Loucy (cell line): Measurements from ENCODE around the gene GABRB2.

Experiments used
- H2AFZ ChIP-seq: fragments of 200-600 bp; sonication (generic); 2 replicates; pipeline ENCODE4 v1.6.0; 2016; ENCODE audit warnings: antibody characterized with exemption, mild to moderate bottlenecking, low read length, moderate library complexity
- H3F3A ChIP-seq: fragments of 200-600 bp; 2 replicates; pipeline ENCODE4 v1.6.0; 2016; ENCODE audit warnings: antibody characterized with exemption, low read depth, mild to moderate bottlenecking
- H3K27me3 ChIP-seq: fragments of 200-600 bp; sonication (generic); 2 replicates; pipeline ENCODE4 v1.6.1; 2014; ENCODE audit warnings: low read length, mild to moderate bottlenecking; ENCODE audit not compliant: insufficient read depth, poor library complexity, severe bottlenecking
- H3K36me3 ChIP-seq: fragments of 200-600 bp; sonication (generic); 2 replicates; pipeline ENCODE4 v1.6.1; 2016; ENCODE audit warnings: low read length; ENCODE audit not compliant: insufficient read depth
- H3K4me1 ChIP-seq: fragments of 200-600 bp; sonication (generic); 2 replicates; pipeline ENCODE4 v1.5.1; 2014; ENCODE audit warnings: low read length, mild to moderate bottlenecking; ENCODE audit not compliant: insufficient read depth, poor library complexity, severe bottlenecking
- H3K4me2 ChIP-seq: fragments of 200-600 bp; sonication (generic); 2 replicates; pipeline ENCODE4 v1.6.0; 2014; ENCODE audit warnings: antibody characterized with exemption, low read length, low read depth, mild to moderate bottlenecking; ENCODE audit not compliant: poor library complexity, severe bottlenecking
- H3K4me3 ChIP-seq: fragments of 200-600 bp; sonication (generic); 2 replicates; pipeline ENCODE4 v1.5.1; 2014; ENCODE audit warnings: low read length, mild to moderate bottlenecking, mixed read lengths; ENCODE audit not compliant: poor library complexity, severe bottlenecking
- H3K79me2 ChIP-seq: fragments of 200-600 bp; sonication (generic); 2 replicates; pipeline ENCODE4 v1.6.1; 2014; ENCODE audit warnings: low read length; ENCODE audit not compliant: insufficient read depth
- H3K9ac ChIP-seq: fragments of 200-600 bp; sonication (generic); 2 replicates; pipeline ENCODE4 v1.6.0; 2014; ENCODE audit warnings: mild to moderate bottlenecking, low read depth, low read length, moderate library complexity; ENCODE audit not compliant: poor library complexity, severe bottlenecking
- H3K9me2 ChIP-seq: fragments of 200-600 bp; sonication (generic); replicated peaks from 2 replicates; pipeline ENCODE4 v1.6.1; 2016; ENCODE audit warnings: low read depth, low read length, mixed read lengths
- H3K9me3 ChIP-seq: fragments of 200-600 bp; sonication (generic); 2 replicates; pipeline ENCODE4 v1.6.1; 2014; ENCODE audit warnings: mild to moderate bottlenecking, antibody characterized with exemption, low read length, low read depth; ENCODE audit not compliant: insufficient read depth
- H4K20me1 ChIP-seq: fragments of 200-600 bp; sonication (generic); 2 replicates; pipeline ENCODE4 v1.6.0; 2014; ENCODE audit warnings: antibody characterized with exemption, low read length, mild to moderate bottlenecking; ENCODE audit not compliant: insufficient read depth, poor library complexity, severe bottlenecking
- EZH2phosphoT487 ChIP-seq: fragments of 200-600 bp; IDR thresholded peaks from 2 replicates; pipeline ENCODE4 v1.6.1; 2018; ENCODE audit warnings: antibody characterized with exemption, mild to moderate bottlenecking, moderate library complexity, borderline replicate concordance
- TF ChIP-seq, protein P1 (sequence below): fragments of 200-600 bp; sonication (generic); conservative IDR thresholded peaks from 2 replicates; pipeline ENCODE4 v1.5.1; 2014; ENCODE audit warnings: mild to moderate bottlenecking, antibody characterized with exemption, low read length

GABRB2 gene

DNA sequence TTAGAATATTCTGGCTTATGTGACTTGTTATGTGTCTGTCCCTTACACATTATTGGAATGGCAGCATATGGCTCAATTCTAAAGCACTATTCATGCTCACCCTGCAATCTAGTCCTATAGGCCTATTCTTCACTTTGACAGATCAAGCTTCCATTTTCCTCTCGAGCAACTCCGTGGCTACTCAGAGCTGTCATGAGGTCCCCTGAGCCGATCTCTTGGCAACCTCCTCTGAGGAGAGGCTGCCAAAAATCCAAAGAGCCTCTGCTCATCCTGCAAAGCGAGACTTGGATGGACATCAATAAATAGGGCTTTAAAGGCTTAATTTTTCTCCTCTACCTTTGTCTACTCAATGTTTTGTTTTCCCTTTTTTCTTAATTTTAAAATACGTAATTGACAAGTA is 163.8 kb downstream of the GABRB2 start:
- no peaks in the 10 kb centered on the region for H4K20me1 ChIP-seq
- H3K9ac ChIP-seq: no peak overlapping the region
- no peaks in the 10 kb centered on the region for H3K36me3 ChIP-seq
- no peaks in the 10 kb centered on the region for H3K9me2 ChIP-seq
- H2AFZ ChIP-seq: no peak overlapping the region
- H3K9me3 ChIP-seq: no peaks in the 10 kb centered on the region
- H3K79me2 ChIP-seq: no peaks in the 10 kb centered on the region
- H3K27me3 ChIP-seq: no peaks in the 10 kb centered on the region
- no peak overlapping the region for H3K4me3 ChIP-seq
- H3F3A ChIP-seq: no peaks in the 10 kb centered on the region
- TF ChIP-seq EZH2phosphoT487: no peak
- TF ChIP-seq, protein P1, sequence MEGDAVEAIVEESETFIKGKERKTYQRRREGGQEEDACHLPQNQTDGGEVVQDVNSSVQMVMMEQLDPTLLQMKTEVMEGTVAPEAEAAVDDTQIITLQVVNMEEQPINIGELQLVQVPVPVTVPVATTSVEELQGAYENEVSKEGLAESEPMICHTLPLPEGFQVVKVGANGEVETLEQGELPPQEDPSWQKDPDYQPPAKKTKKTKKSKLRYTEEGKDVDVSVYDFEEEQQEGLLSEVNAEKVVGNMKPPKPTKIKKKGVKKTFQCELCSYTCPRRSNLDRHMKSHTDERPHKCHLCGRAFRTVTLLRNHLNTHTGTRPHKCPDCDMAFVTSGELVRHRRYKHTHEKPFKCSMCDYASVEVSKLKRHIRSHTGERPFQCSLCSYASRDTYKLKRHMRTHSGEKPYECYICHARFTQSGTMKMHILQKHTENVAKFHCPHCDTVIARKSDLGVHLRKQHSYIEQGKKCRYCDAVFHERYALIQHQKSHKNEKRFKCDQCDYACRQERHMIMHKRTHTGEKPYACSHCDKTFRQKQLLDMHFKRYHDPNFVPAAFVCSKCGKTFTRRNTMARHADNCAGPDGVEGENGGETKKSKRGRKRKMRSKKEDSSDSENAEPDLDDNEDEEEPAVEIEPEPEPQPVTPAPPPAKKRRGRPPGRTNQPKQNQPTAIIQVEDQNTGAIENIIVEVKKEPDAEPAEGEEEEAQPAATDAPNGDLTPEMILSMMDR: no peak
- no peak overlapping the region for H3K4me2 ChIP-seq
- no peaks in the 10 kb centered on the region for H3K4me1 ChIP-seq

DNA sequence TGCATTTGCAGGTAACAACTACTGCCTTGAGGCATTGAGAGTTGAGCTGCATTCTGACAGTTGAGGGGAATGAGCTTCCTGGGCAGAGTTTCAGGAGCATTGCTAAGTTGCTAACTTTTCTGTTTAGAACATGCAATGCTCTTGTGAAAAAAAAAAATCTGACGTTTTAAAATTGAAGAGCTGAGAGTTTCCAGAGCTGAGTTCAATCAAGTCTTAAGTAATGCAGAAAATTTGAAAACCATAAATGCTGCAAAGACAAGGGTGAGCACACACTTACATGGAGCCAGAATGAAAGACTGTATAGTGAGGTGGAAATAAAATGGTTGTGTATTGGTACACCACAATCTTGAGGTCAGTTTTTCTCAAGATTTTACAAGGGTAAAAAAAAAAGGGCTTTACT is 166.0 kb downstream of the GABRB2 start:
- Histone ChIP-seq H3K9ac (no peak overlapping the region), H3K4me3 (no peak overlapping the region), H3K4me1 (no peaks in the 10 kb centered on the region), H3K79me2 (no peaks in the 10 kb centered on the region), H4K20me1 (no peaks in the 10 kb centered on the region), H3K36me3 (no peaks in the 10 kb centered on the region), H3F3A (no peaks in the 10 kb centered on the region), H2AFZ (no peak overlapping the region), H3K9me3 (no peaks in the 10 kb centered on the region), H3K27me3 (no peaks in the 10 kb centered on the region), H3K4me2 (no peak overlapping the region), H3K9me2 (no peaks in the 10 kb centered on the region)
- TF ChIP-seq, protein P1: no peak
- TF ChIP-seq EZH2phosphoT487: no peak

DNA sequence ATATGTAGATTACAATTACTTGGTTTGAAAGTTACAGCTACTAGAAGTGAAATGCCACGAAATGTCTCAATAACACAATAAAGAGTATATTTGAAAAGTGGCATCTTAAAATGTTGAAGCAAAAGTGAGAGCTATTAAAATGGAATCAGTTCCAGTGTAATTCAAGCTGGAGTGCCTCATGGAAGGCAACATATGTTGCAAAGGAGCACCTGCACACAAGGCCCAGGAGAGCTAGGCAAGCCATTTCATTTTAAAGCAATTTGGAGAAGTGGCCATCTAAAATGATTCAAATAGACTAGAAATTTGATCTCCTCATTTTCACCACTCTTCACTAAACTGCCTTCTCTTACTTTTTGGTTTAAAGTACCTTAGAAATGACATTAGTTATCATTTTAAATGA is 167.8 kb downstream of the GABRB2 start:
- Histone ChIP-seq H3K9me3 (no peaks in the 10 kb centered on the region), H3K79me2 (no peaks in the 10 kb centered on the region), H3K9me2 (no peaks in the 10 kb centered on the region), H3F3A (no peaks in the 10 kb centered on the region), H3K4me2 (no peak overlapping the region), H2AFZ (no peak overlapping the region), H3K27me3 (no peaks in the 10 kb centered on the region), H3K36me3 (no peaks in the 10 kb centered on the region), H3K4me3 (no peak overlapping the region), H4K20me1 (no peaks in the 10 kb centered on the region), H3K4me1 (no peaks in the 10 kb centered on the region), H3K9ac (no peak overlapping the region)
- TF ChIP-seq, protein P1: no peak
- no peak for TF ChIP-seq EZH2phosphoT487
